22Rv1 (cell line): ENCODE data around the gene IFT81.

Experiments used
- CTCF ChIP-seq: fragments of 450-650 bp; IDR thresholded peaks from 2 replicates; pipeline ENCODE4 v1.5.1; 2017; ENCODE audit warnings: mild to moderate bottlenecking
- ZFX ChIP-seq: fragments of 450-650 bp; IDR thresholded peaks from 2 replicates; pipeline ENCODE4 v1.6.1; 2017; ENCODE audit warnings: antibody characterized with exemption, borderline replicate concordance

- TF ChIP-seq CTCF = no peak
- TF ChIP-seq ZFX = no peak
Measured at GRCh38 chr12:110183386-110183785, 59.2 kb downstream of the IFT81 start.
